ENCODE results near the gene SLC26A8.
"Not testable (repeated sequence)": the region's sequence is repeated elsewhere in the genome, so short reads cannot be mapped to it uniquely, and the experiment has no call there.

DNA sequence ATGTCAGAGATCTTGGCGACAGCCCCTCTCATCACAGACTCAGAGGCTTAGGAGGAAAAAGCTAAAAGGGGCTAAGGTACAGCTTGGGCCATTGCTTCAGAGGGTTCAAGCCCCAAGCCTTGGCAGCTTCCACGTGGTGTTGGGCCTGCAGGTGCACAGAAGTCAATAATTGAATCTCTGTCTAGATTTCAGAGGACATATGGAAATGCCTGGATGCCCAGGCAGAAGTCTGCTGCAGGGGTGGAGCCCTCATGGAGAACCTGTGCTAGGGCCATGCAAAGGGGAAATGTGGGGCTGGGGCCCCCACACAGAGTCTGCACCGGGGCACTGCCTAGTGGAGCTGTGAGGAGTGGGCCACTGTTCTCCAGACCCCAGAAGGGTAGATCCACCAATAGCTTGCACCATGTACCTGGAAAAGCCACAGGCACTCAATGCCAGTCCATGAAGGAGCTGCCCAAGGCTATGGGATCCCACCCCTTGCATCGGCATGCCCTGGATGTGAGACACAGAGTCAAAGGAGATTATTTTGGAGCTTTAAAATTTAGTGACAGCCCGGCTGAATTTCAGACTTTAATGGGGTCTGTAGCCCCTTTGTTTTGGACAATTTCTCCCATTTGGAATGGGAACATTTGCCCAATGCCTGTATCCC is 115.6 kb downstream of the SLC26A8 start:
- TF ChIP-seq, protein P1, sequence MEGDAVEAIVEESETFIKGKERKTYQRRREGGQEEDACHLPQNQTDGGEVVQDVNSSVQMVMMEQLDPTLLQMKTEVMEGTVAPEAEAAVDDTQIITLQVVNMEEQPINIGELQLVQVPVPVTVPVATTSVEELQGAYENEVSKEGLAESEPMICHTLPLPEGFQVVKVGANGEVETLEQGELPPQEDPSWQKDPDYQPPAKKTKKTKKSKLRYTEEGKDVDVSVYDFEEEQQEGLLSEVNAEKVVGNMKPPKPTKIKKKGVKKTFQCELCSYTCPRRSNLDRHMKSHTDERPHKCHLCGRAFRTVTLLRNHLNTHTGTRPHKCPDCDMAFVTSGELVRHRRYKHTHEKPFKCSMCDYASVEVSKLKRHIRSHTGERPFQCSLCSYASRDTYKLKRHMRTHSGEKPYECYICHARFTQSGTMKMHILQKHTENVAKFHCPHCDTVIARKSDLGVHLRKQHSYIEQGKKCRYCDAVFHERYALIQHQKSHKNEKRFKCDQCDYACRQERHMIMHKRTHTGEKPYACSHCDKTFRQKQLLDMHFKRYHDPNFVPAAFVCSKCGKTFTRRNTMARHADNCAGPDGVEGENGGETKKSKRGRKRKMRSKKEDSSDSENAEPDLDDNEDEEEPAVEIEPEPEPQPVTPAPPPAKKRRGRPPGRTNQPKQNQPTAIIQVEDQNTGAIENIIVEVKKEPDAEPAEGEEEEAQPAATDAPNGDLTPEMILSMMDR (IDR thresholded peaks at IDR 0.05; ENCODE audit: insufficient read depth, low read length, poor library complexity, severe bottlenecking) = not testable (repeated sequence)
- TF ChIP-seq EZH2phosphoT487 (conservative IDR thresholded peaks at IDR 0.05; ENCODE audit: low read length) = not testable (repeated sequence)
